ENCODE data around the gene COL4A1. TPM values are rescaled to one million over a fixed set of nuclear protein-coding genes. Genes with fewer than 3 reads are reported as not detected.

COL4A1 gene
- total and polyA plus RNA-seq, 2 donors from 2014 or later = 53.0 to 218 TPM

GRCh38 chr13:110340812-110341444, 34.0 kb upstream of the COL4A1 start:
- Histone ChIP-seq H3K4me3 (ENCODE audit: low read length in 3 of 3) (peak overlapping the region in 1 of 3 donors; percentile 26), H3K27ac (ENCODE audit: low read depth in 2 of 2, low read length in 2 of 2) (peak overlapping the region; percentile 86 to 91), H3K36me3 (ENCODE audit: control insufficient read depth in 2 of 3, insufficient read depth in 3 of 3, low read length in 3 of 3) (peaks cover 0 to 2% (median 0%) of the 10 kb centered on the region in 3 donors), H3K9ac (ENCODE audit: low read length in 3 of 3) (peak overlapping the region in 1 of 3 donors; percentile 66), H3K4me1 (ENCODE audit: control insufficient read depth in 2 of 3, insufficient read depth in 2 of 3, low read depth in 1 of 3, low read length in 3 of 3) (peaks cover 0 to 27% (median 12%) of the 10 kb centered on the region in 3 donors), H3K27me3 (ENCODE audit: control insufficient read depth, insufficient read depth, low read length) (no peaks in the 10 kb centered on the region), H3K9me3 (ENCODE audit: control insufficient read depth in 2 of 3, insufficient read depth in 1 of 3, low read length in 3 of 3) (no peaks in the 10 kb centered on the region)
- intact Hi-C loops (cut with DNase I) = no loop called here
- DNase-seq = peak; percentile 65 to 95 (median 76)
- no peak for TF ChIP-seq CTCF (IDR thresholded peaks at IDR 0.05; ENCODE audit: borderline replicate concordance, extremely low read depth, insufficient read depth)
- no peak for FAIRE-seq

- Histone ChIP-seq H3K9ac (ENCODE audit: low read length in 3 of 3) (peak overlapping the region in 1 of 3 donors; percentile 66), H3K4me3 (ENCODE audit: low read length in 3 of 3) (no peak overlapping the region), H3K27ac (ENCODE audit: low read depth in 2 of 2, low read length in 2 of 2) (peak overlapping the region; percentile 86 to 88), H3K9me3 (ENCODE audit: control insufficient read depth in 2 of 3, insufficient read depth in 1 of 3, low read length in 3 of 3) (no peaks in the 10 kb centered on the region), H3K4me1 (ENCODE audit: control insufficient read depth in 2 of 3, insufficient read depth in 2 of 3, low read depth in 1 of 3, low read length in 3 of 3) (peaks cover 0 to 27% (median 12%) of the 10 kb centered on the region in 3 donors), H3K36me3 (ENCODE audit: control insufficient read depth in 2 of 3, insufficient read depth in 3 of 3, low read length in 3 of 3) (peaks cover 0 to 2% (median 0%) of the 10 kb centered on the region in 3 donors), H3K27me3 (ENCODE audit: control insufficient read depth, insufficient read depth, low read length) (no peaks in the 10 kb centered on the region)
- no peak for TF ChIP-seq CTCF (IDR thresholded peaks at IDR 0.05; ENCODE audit: borderline replicate concordance, extremely low read depth, insufficient read depth)
- DNase-seq = no peak
- no peak for FAIRE-seq
- intact Hi-C loops (cut with DNase I) = no loop called here
Measured at GRCh38 chr13:110339975-110340550, 33.1 kb upstream of the COL4A1 start.

- H3K9ac ChIP-seq (ENCODE audit: low read length in 3 of 3) = peak overlapping the region in 1 of 3 donors; percentile 28
- no peaks in the 10 kb centered on the region for H3K9me3 ChIP-seq (ENCODE audit: control insufficient read depth in 2 of 3, insufficient read depth in 1 of 3, low read length in 3 of 3)
- no peak for FAIRE-seq
- peaks cover 0 to under 1% (median 0%) of the 10 kb centered on the region in 3 donors for H3K36me3 ChIP-seq (ENCODE audit: control insufficient read depth in 2 of 3, insufficient read depth in 3 of 3, low read length in 3 of 3)
- no peak overlapping the region for H3K4me3 ChIP-seq (ENCODE audit: low read length in 3 of 3)
- H3K27me3 ChIP-seq (ENCODE audit: control insufficient read depth, insufficient read depth, low read length) = no peaks in the 10 kb centered on the region
- DNase-seq = no peak
- peak overlapping the region; percentile 6 to 88 for H3K27ac ChIP-seq (ENCODE audit: low read depth in 2 of 2, low read length in 2 of 2)
- intact Hi-C loops (cut with DNase I) = no loop called here
- no peak for TF ChIP-seq CTCF (IDR thresholded peaks at IDR 0.05; ENCODE audit: borderline replicate concordance, extremely low read depth, insufficient read depth)
- H3K4me1 ChIP-seq (ENCODE audit: control insufficient read depth in 2 of 3, insufficient read depth in 2 of 3, low read depth in 1 of 3, low read length in 3 of 3) = peaks cover 0 to 27% (median 12%) of the 10 kb centered on the region in 3 donors
Measured at GRCh38 chr13:110339263-110339662, 32.3 kb upstream of the COL4A1 start.
